Measurements from ENCODE around the gene PHLPP1. TPM values are rescaled to one million over a fixed set of nuclear protein-coding genes. Genes with fewer than 3 reads are reported as not detected.

The PHLPP1 gene
- total RNA-seq, 6 experiments from 2014 or later: 8.6 to 19.3 (median 17.0) TPM

DNA sequence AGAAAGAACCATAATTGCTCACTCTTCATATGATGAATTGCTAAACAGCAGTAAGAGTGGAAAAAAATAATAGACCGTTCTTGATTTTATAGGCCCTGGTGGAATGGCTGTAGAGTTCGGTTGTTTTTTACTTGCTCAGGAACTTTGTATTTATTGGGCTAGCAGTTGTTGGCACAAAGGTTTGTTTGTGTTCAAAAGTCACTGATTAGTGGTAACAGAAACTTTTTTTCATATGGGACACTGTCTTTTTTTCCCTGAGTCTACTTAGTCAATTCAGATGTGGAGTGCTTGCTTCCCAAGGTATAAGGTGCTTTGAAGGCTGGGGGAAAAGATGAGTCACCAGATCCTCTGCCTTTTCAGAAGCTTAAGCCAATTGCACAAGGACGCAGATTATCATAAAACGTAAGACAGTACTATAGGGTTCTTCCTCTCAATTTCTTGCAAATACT lies 25.8 kb downstream of the PHLPP1 start:
- Histone ChIP-seq H3K27me3 (no peaks in the 10 kb centered on the region), H3K4me1 (peaks cover 0 to 50% (median 17%) of the 10 kb centered on the region in 4 donors), H3K9me3 (no peaks in the 10 kb centered on the region), H3K36me3 (no peaks in the 10 kb centered on the region), H3K4me3 (peak overlapping the region; percentile 6 to 49 (median 46)), H3K27ac (peak overlapping the region; percentile 47 to 85 (median 83))
- 15% methylated on average over 4 of the region's 4 CpGs for WGBS (ENCODE audit: insufficient coverage, low coverage, low lambda C conversion rate, missing lambda C conversion rate)
- intact Hi-C loops (cut with DNase I): no loop called here
- TF ChIP-seq, protein P1, sequence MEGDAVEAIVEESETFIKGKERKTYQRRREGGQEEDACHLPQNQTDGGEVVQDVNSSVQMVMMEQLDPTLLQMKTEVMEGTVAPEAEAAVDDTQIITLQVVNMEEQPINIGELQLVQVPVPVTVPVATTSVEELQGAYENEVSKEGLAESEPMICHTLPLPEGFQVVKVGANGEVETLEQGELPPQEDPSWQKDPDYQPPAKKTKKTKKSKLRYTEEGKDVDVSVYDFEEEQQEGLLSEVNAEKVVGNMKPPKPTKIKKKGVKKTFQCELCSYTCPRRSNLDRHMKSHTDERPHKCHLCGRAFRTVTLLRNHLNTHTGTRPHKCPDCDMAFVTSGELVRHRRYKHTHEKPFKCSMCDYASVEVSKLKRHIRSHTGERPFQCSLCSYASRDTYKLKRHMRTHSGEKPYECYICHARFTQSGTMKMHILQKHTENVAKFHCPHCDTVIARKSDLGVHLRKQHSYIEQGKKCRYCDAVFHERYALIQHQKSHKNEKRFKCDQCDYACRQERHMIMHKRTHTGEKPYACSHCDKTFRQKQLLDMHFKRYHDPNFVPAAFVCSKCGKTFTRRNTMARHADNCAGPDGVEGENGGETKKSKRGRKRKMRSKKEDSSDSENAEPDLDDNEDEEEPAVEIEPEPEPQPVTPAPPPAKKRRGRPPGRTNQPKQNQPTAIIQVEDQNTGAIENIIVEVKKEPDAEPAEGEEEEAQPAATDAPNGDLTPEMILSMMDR (IDR thresholded peaks at IDR 0.05): no peak
- no peak for TF ChIP-seq POLR2A (IDR thresholded peaks at IDR 0.05)
- DNase-seq (no peak), ATAC-seq (peak; percentile 71 to 81 (median 75))

DNA sequence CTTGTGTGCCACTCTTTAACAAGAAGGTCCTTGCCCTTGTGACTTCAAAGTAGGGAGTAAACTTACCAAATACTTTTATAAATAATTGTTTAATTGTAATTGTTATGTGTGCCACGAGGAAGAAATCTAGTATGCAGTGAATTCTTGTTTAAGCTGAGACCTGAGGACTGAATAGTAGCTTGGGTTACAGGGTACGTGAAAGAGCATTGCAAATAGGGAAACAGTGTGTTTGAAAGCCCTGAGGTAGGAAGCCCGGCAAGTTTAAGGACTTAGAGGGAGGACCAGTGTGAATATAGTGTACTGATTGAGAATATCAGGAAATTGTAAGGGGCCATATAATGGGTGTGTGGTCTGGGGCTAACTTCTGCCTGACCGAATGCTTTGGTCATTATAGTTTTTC lies 26.2 kb downstream of the PHLPP1 start:
- ATAC-seq: peak; percentile 28 to 54 (median 42)
- WGBS (ENCODE audit: insufficient coverage, low coverage, low lambda C conversion rate, missing lambda C conversion rate): 27% methylated on average over 4 of the region's 4 CpGs
- Histone ChIP-seq H3K9me3 (no peaks in the 10 kb centered on the region), H3K4me1 (peaks cover 0 to 50% (median 17%) of the 10 kb centered on the region in 4 donors), H3K36me3 (no peaks in the 10 kb centered on the region), H3K27me3 (no peaks in the 10 kb centered on the region), H3K27ac (peak overlapping the region; percentile 47 to 85 (median 83)), H3K4me3 (peak overlapping the region; percentile 6 to 49 (median 46))
- intact Hi-C loops (cut with DNase I): no loop called here
- DNase-seq: no peak
- TF ChIP-seq POLR2A (IDR thresholded peaks at IDR 0.05): no peak
- TF ChIP-seq, protein P1 (IDR thresholded peaks at IDR 0.05): no peak

DNA sequence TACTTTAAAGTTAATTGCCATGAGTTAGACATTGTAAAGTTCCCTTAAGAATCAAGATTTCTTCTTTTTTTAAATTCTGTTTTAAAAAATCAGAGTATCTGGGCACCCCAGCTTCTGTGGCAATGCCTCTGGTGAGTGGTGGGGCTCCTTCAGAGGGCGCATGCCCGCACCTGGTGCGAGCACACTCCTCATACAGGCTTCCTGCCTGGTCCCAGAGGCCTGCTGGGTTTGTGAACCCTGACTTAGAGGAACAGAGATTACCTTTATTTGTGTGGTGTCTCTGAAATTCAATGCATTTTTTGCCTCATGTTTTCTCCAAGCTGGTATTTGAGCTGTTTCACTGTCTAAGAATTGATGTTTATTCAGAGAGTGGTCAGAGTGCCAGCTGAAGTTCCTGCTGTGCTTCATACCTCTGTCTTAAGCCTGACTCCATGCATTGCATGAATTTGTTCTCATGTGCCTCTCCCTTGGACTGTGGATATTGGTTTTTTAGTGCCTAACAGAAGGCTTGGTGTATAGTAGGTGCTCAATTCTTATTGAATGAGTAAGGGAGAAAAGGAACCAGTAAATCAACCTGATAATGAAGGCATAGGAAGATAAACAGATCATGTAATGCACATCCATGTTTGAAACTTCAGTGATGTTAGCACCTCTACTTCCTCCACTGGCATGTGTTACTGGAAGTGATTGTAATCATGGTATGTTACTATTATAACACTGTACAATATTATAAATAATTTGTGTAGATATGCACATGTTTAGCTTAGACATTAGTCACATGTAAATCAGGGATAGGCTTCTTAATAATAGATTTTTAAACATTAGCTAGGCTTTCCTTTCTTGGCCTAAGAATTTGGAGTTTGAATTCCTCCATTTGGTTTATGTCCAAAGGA lies 29.0 kb downstream of the PHLPP1 start:
- H3K4me1 ChIP-seq: peaks cover 0 to 49% (median 17%) of the 10 kb centered on the region in 4 donors
- intact Hi-C loops (cut with DNase I): no loop called here
- H3K27me3 ChIP-seq: no peaks in the 10 kb centered on the region
- TF ChIP-seq, protein P1 (IDR thresholded peaks at IDR 0.05): no peak
- TF ChIP-seq POLR2A (IDR thresholded peaks at IDR 0.05): no peak
- peak in 3 of 4 donors; percentile 13 to 21 (median 16) for ATAC-seq
- peak overlapping the region in 2 of 3 donors; percentile 33 to 83 for H3K27ac ChIP-seq
- WGBS (ENCODE audit: insufficient coverage, low coverage, low lambda C conversion rate, missing lambda C conversion rate): 48% methylated on average over 3 of the region's 3 CpGs
- no peaks in the 10 kb centered on the region for H3K36me3 ChIP-seq
- H3K4me3 ChIP-seq: no peak overlapping the region
- DNase-seq: no peak
- H3K9me3 ChIP-seq: no peaks in the 10 kb centered on the region

DNA sequence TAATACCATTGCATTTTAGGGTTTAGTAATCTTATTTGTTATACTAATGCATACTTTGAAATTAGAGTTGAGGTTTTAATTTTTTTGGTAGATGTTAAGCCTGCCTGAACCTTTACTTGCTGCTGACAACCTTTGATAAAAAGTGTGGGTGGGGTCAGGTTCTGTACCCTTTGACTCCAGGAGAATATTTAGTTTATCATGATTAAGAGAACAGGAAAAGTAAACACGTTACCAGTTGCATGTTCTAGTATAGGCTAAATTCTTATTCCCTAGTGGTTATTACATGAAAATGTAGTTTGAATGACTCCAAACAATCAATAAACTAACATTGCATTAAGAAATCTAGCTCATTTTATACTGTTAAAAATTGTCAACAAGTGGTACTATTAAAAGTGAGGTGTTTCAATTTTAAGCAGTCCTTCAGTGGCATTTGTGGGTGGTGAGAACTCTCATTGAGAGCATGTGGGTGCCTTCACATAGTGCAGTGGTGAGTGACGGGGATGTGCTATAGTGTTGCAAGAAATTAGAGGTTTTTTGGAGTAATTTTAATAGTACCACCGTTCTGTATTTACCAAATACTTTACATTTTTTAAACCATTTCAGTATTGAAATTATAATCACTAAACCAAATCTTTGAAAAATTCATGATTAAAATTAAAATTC lies 29.9 kb downstream of the PHLPP1 start:
- Histone ChIP-seq H3K4me3 (no peak overlapping the region), H3K4me1 (peaks cover 0 to 41% (median 16%) of the 10 kb centered on the region in 4 donors), H3K36me3 (no peaks in the 10 kb centered on the region), H3K9me3 (no peaks in the 10 kb centered on the region), H3K27me3 (no peaks in the 10 kb centered on the region), H3K27ac (peak overlapping the region in 2 of 3 donors; percentile 33 to 83)
- TF ChIP-seq, protein P1 (IDR thresholded peaks at IDR 0.05): peak in 1 of 4 donors; percentile 25
- TF ChIP-seq POLR2A (IDR thresholded peaks at IDR 0.05): no peak
- intact Hi-C loops (cut with DNase I): no loop called here
- ATAC-seq (peak; percentile 30 to 62 (median 53)), DNase-seq (no peak)
- WGBS (ENCODE audit: insufficient coverage, low coverage, low lambda C conversion rate, missing lambda C conversion rate): 34% methylated on average over 3 of the region's 3 CpGs
